B cell (primary cell): ENCODE data around the gene KLF7. TPM values are rescaled to one million over a fixed set of nuclear protein-coding genes. Genes with fewer than 3 reads are reported as not detected.

Experiments used
- ATAC-seq: fragments of 200-7000 bp; cut with Tn5 transposase; one replicate; pipeline ENCODE4 v1.10.0; 2021; ENCODE audit warnings: low read depth, mild to moderate bottlenecking, moderate number of reproducible peaks, moderate library complexity
- CTCF ChIA-PET: fragments of 350-600 bp; sonication (Branson Sonifier 250); formaldehyde crosslinking; loops from one replicate; lab custom pipeline; 2021; ENCODE audit warnings: antibody characterized with exemption, inconsistent platforms; lab: Charles Lee
- POLR2A ChIA-PET: fragments of 350-600 bp; sonication (Branson Sonifier 250); formaldehyde crosslinking; loops from one replicate; lab custom pipeline; 2021; ENCODE audit warnings: antibody characterized with exemption; lab: Charles Lee
- DNase-seq: peaks from one replicate; pipeline ENCODE4 v3.0.0; 2013
- H2AFZ ChIP-seq: 2 replicates; pipeline ENCODE4 v1.6.1; 2012; ENCODE audit warnings: mild to moderate bottlenecking, low read depth, low read length; ENCODE audit not compliant: insufficient read depth, poor library complexity, severe bottlenecking
- H3K27ac ChIP-seq, 2 donors: 1 replicate in 1 of 2; 2 replicates in 1 of 2; pipeline ENCODE4 v1.5.1; 2012 to 2013; ENCODE audit warnings: low read length in 2 of 2, mild to moderate bottlenecking in 2 of 2, moderate library complexity in 1 of 2
- H3K27me3 ChIP-seq, 4 experiments: fragments of 200-600 bp in 1 of 4; sonication (generic) in 1 of 4; replicated peaks in 1 of 4; 1 replicate in 2 of 4; 2 replicates in 2 of 4; pipeline versions ENCODE4 v1.6.1 to v1.7.0; 2013 to 2016; ENCODE audit warnings: low read length in 3 of 4, mild to moderate bottlenecking in 2 of 4, mixed read lengths in 1 of 4, moderate library complexity in 1 of 4; ENCODE audit not compliant: insufficient read depth in 4 of 4, control insufficient read depth in 3 of 4; ENCODE audit errors: control extremely low read depth in 1 of 4
- H3K36me3 ChIP-seq, 2 experiments: replicated peaks in 1 of 2; 1 replicate in 1 of 2; 2 replicates in 1 of 2; pipeline versions ENCODE4 v1.6.1 to v1.7.1; 2013; ENCODE audit warnings: low read length in 1 of 2; ENCODE audit not compliant: insufficient read depth in 2 of 2, control insufficient read depth in 1 of 2; ENCODE audit errors: control extremely low read depth in 1 of 2, extremely low read depth in 1 of 2
- H3K4me1 ChIP-seq, 2 donors: fragments of 200-600 bp in 1 of 2; sonication (generic) in 1 of 2; 1 replicate in 1 of 2; 2 replicates in 1 of 2; pipeline versions ENCODE4 v1.5.1 to v1.6.1; 2013 to 2017; ENCODE audit warnings: low read length in 2 of 2; ENCODE audit not compliant: control insufficient read depth in 2 of 2, insufficient read depth in 2 of 2
- H3K4me2 ChIP-seq: replicated peaks from 2 replicates; pipeline ENCODE3; 2012; ENCODE audit warnings: mild to moderate bottlenecking, low read depth, low read length; ENCODE audit not compliant: poor library complexity, severe bottlenecking
- H3K4me3 ChIP-seq, 5 experiments: fragments of 200-600 bp in 1 of 5; sonication (generic) in 1 of 5; 1 replicate in 3 of 5; 2 replicates in 2 of 5; pipeline versions ENCODE4 v1.5.1 to v1.7.0; 2011 to 2016; ENCODE audit warnings: low read length in 4 of 5, mild to moderate bottlenecking in 4 of 5, low read depth in 2 of 5, control low read depth in 1 of 5, moderate library complexity in 1 of 5; ENCODE audit not compliant: insufficient read depth in 1 of 5; ENCODE audit errors: control extremely low read depth in 1 of 5, extremely low read depth in 1 of 5
- H3K79me2 ChIP-seq: fragments of 200-600 bp; sonication (generic); one replicate; pipeline ENCODE4 v1.6.0; 2016; ENCODE audit warnings: low read length; ENCODE audit not compliant: control insufficient read depth, insufficient read depth
- H3K9ac ChIP-seq: fragments of 200-600 bp; sonication (generic); 2 replicates; pipeline ENCODE4 v1.6.1; 2017; ENCODE audit warnings: mild to moderate bottlenecking, low read length, moderate library complexity
- H3K9me3 ChIP-seq, 3 donors: one replicate each; pipeline versions ENCODE4 v1.6.1 to v1.7.1; 2013; ENCODE audit warnings: low read length in 2 of 3; ENCODE audit not compliant: control insufficient read depth in 2 of 3, insufficient read depth in 1 of 3; ENCODE audit errors: control extremely low read depth in 1 of 3
- H4K20me1 ChIP-seq: 2 replicates; pipeline ENCODE4 v1.6.0; 2012; ENCODE audit warnings: mild to moderate bottlenecking, low read length; ENCODE audit not compliant: insufficient read depth, control insufficient read depth, poor library complexity, severe bottlenecking
- H3K27ac Mint-ChIP-seq: one replicate; pipeline ENCODE4 v1.8.0; 2021; ENCODE audit warnings: mixed read lengths
- H3K27me3 Mint-ChIP-seq: one replicate; pipeline ENCODE4 v1.8.0; 2021; ENCODE audit warnings: mixed read lengths
- H3K4me1 Mint-ChIP-seq: one replicate; pipeline ENCODE4 v1.8.0; 2021; ENCODE audit warnings: mixed read lengths
- H3K4me3 Mint-ChIP-seq: one replicate; pipeline ENCODE4 v1.8.0; 2021; ENCODE audit warnings: mixed read lengths
- H3K9me3 Mint-ChIP-seq: one replicate; pipeline ENCODE4 v1.8.0; 2022; ENCODE audit warnings: mixed read lengths; ENCODE audit not compliant: insufficient read depth
- EZH2 ChIP-seq: IDR thresholded peaks from 2 replicates; pipeline ENCODE4 v1.6.1; 2012; ENCODE audit warnings: borderline replicate concordance, low read depth, mild to moderate bottlenecking, moderate library complexity, low read length; ENCODE audit not compliant: insufficient read depth, poor library complexity, severe bottlenecking
- WGBS: methylation state at CpG from one replicate; pipeline ENCODE4 v1.1.5; 2013; ENCODE audit warnings: missing lambda C conversion rate; ENCODE audit not compliant: insufficient coverage; 5-methylcytosine and 5-hydroxymethylcytosine counted together
- intact Hi-C: fragments of 100-400 bp; cut with micrococcal nuclease; formaldehyde crosslinking; loops from one replicate; pipeline ENCODE4 v1.10.0; 2022
- polyA plus RNA-seq: library from polyadenylated mRNA; depleted of rRNA; stranded (reverse); fragments of >200 nt; gene quantifications from 2 replicates; pipeline ENCODE4 v1.2.3, GENCODE V29; 2012
- total RNA-seq, 2 donors: library from RNA; stranded (reverse); fragments of 120-200 nt in 1 of 2; gene quantifications; 1 replicate in 1 of 2; 2 replicates in 1 of 2; pipeline versions ENCODE4 v1.2.3 to v1.2.4, GENCODE V29; 2013 to 2022
- TF ChIP-seq, protein P1 (sequence below): fragments of 200-600 bp; IDR thresholded peaks from one replicate; pipeline ENCODE4 v1.8.0; 2022; ENCODE audit warnings: antibody characterized with exemption, mild to moderate bottlenecking

The KLF7 gene
- total and polyA plus RNA-seq, 2 donors (not counting 1 experiment from before 2014, with no cell fraction given): 46.2 to 93.2 TPM

- POLR2A ChIA-PET: no interaction called here
- no peak overlapping the region for H3K4me2 ChIP-seq
- CTCF ChIA-PET: no interaction called here
- H3K79me2 ChIP-seq: no peaks in the 10 kb centered on the region
- WGBS: no CpG with 5 or more reads among the region's 2 CpGs
- TF ChIP-seq, protein P1, sequence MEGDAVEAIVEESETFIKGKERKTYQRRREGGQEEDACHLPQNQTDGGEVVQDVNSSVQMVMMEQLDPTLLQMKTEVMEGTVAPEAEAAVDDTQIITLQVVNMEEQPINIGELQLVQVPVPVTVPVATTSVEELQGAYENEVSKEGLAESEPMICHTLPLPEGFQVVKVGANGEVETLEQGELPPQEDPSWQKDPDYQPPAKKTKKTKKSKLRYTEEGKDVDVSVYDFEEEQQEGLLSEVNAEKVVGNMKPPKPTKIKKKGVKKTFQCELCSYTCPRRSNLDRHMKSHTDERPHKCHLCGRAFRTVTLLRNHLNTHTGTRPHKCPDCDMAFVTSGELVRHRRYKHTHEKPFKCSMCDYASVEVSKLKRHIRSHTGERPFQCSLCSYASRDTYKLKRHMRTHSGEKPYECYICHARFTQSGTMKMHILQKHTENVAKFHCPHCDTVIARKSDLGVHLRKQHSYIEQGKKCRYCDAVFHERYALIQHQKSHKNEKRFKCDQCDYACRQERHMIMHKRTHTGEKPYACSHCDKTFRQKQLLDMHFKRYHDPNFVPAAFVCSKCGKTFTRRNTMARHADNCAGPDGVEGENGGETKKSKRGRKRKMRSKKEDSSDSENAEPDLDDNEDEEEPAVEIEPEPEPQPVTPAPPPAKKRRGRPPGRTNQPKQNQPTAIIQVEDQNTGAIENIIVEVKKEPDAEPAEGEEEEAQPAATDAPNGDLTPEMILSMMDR: no peak
- TF ChIP-seq EZH2: no peak
- H3K4me3 Mint-ChIP-seq: no peak overlapping the region
- H2AFZ ChIP-seq: no peak overlapping the region
- H3K4me1 ChIP-seq: no peaks in the 10 kb centered on the region
- H3K27ac Mint-ChIP-seq: no peak overlapping the region
- no peaks in the 10 kb centered on the region for H4K20me1 ChIP-seq
- H3K4me1 Mint-ChIP-seq: no peaks in the 10 kb centered on the region
- no peaks in the 10 kb centered on the region for H3K9me3 ChIP-seq
- no peak overlapping the region for H3K9ac ChIP-seq
- DNase-seq: no peak
- no peaks in the 10 kb centered on the region for H3K36me3 ChIP-seq
- ATAC-seq: no peak
- H3K27me3 ChIP-seq: no peaks in the 10 kb centered on the region
- no peak overlapping the region for H3K27ac ChIP-seq
- H3K27me3 Mint-ChIP-seq: peaks cover 3% of the 10 kb centered on the region
- H3K9me3 Mint-ChIP-seq: no peaks in the 10 kb centered on the region
- intact Hi-C loops: no loop called here
- no peak overlapping the region for H3K4me3 ChIP-seq
These were observed 49.6 kb upstream of the KLF7 start for GRCh38 chr2:207215308-207215707.

GRCh38 chr2:207214446-207214845, 48.7 kb upstream of the KLF7 start:
- no peaks in the 10 kb centered on the region for H4K20me1 ChIP-seq
- DNase-seq: no peak
- POLR2A ChIA-PET: no interaction called here

More at GRCh38 chr2:207214446-207214845, 48.7 kb upstream of the KLF7 start:
- Histone ChIP-seq H3K79me2 (no peaks in the 10 kb centered on the region), H3K9ac (no peak overlapping the region), H2AFZ (no peak overlapping the region), H3K4me2 (no peak overlapping the region), H3K27me3 (no peaks in the 10 kb centered on the region), H3K4me1 (no peaks in the 10 kb centered on the region), H3K9me3 (no peaks in the 10 kb centered on the region), H3K4me3 (no peak overlapping the region), H3K27ac (no peak overlapping the region), H3K36me3 (no peaks in the 10 kb centered on the region)
- CTCF ChIA-PET: no interaction called here
- Mint-ChIP-seq H3K4me1 (no peaks in the 10 kb centered on the region), H3K27ac (no peak overlapping the region), H3K4me3 (no peak overlapping the region), H3K9me3 (no peaks in the 10 kb centered on the region), H3K27me3 (peaks cover 3% of the 10 kb centered on the region)
- no peak for ATAC-seq
- intact Hi-C loops: no loop called here
- TF ChIP-seq, protein P1: no peak
- no peak for TF ChIP-seq EZH2
- WGBS: no CpG with 5 or more reads among the region's 3 CpGs
